T1000 (cell line): ENCODE data around the gene ICAM4.
"Not testable (repeated sequence)": the region's sequence is repeated elsewhere in the genome, so short reads cannot be mapped to it uniquely, and the experiment has no call there.

Experiments
- DNase-seq: peaks from one replicate; lab custom pipeline; 2025; ENCODE audit warnings: mixed read lengths; lab: John Stamatoyannopoulos, UW

ICAM4 gene

DNA sequence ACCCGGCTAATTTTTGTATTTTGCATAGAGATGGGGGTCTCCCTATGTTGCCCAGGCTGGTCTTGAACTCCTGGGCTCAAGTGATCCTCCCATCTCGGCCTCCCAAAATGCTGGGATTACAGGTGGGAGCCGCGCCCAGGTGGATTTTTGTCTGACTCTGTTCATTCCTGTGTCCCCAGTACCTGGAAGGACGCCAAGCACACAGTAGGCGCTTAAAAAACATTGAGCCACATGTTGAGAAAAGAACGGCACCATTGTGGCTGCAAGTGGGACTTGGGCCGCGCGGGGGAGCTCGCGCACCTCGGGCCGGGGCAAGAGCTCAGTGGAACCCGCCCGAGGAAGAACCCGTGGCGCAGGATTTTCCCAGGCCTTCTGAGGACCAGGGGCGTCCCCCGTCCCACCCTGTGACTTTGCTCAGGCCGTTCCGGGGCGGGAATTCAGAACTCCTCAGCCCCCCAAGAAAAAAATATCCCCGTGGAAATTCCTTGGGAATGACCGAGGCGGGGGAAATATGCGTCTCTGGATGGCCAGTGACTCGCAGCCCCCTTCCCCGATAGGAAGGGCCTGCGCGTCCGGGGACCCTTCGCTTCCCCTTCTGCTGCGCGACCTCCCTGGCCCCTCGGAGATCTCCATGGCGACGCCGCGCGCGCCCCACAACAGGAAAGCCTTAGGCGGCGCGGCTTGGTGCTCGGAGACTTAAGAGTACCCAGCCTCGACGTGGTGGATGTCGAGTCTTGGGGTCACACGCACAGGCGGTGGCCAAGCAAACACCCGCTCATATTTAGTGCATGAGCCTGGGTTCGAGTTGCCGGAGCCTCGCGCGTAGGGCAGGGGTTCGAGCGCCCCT, 17.2 kb upstream of the ICAM4 start:
- DNase-seq = peak; percentile 65

DNA sequence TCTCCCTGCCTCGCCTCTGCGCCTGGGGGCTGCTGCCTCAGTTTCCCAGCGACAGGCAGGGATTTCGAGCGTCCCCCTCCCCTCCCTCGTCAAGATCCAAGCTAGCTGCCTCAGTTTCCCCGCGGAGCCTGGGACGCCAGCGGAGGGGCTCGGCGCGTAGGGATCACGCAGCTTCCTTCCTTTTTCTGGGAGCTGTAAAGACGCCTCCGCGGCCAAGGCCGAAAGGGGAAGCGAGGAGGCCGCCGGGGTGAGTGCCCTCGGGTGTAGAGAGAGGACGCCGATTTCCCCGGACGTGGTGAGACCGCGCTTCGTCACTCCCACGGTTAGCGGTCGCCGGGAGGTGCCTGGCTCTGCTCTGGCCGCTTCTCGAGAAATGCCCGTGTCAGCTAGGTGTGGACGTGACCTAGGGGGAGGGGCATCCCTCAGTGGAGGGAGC, 16.6 kb upstream of the ICAM4 start:
- DNase-seq = no peak

DNA sequence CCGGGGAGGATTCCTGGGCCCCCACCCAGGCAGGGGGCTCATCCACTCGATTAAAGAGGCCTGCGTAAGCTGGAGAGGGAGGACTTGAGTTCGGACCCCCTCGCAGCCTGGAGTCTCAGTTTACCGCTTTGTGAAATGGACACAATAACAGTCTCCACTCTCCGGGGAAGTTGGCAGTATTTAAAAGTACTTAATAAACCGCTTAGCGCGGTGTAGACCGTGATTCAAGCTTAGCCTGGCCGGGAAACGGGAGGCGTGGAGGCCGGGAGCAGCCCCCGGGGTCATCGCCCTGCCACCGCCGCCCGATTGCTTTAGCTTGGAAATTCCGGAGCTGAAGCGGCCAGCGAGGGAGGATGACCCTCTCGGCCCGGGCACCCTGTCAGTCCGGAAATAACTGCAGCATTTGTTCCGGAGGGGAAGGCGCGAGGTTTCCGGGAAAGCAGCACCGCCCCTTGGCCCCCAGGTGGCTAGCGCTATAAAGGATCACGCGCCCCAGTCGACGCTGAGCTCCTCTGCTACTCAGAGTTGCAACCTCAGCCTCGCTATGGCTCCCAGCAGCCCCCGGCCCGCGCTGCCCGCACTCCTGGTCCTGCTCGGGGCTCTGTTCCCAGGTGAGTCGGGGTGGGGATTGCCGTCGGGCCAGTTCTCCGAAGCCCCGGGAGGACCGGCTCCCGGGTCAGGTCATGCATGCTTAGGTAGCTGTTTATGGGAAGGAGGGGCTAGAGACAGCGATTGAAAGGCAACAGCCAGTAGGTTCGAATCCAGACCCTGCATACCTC, 15.9 kb upstream of the ICAM4 start, which contains the start of gene ICAM1:
Gene ICAM1, plus strand, starts transcription at position 505 of the 779 bp plus-strand sequence. Its CDS starts 40 bp downstream, at position 545.
- DNase-seq = no peak

DNA sequence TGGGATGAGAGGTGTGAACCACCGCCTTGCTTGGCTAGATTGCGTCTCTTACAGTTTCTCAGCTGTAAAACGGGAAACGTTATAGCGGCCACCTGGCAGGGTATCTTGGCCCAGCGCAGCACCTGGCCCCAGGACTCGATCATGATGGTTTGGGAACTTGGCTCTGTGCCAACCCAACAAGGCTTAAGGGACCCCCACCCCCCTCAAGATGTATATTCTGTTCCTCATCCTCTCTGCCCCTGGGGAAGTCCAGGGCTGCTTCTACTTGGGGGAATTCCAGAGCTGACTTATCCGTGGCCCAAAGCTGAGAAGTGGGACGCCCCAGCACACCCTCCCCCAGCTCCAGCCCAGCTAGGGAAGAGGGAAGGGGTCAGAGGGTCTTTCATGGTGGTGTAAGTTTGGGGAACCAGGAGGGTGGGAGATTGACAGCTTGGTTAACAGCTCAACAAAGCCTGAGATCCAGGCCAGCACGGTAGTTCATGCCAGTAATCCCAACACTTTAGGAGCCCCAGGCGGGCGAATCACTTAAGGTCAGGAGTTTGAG, 15.1 kb upstream of the ICAM4 start:
- DNase-seq = no peak

DNA sequence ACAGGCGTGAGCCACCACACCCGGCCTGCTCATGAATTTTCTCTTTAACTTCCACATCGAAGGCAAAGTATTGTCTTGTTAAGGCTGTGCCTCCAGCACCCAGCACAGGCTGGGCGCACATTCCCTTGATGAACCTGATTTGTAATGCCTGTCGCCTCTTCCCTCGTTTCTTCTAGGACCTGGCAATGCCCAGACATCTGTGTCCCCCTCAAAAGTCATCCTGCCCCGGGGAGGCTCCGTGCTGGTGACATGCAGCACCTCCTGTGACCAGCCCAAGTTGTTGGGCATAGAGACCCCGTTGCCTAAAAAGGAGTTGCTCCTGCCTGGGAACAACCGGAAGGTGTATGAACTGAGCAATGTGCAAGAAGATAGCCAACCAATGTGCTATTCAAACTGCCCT, 12.2 kb upstream of the ICAM4 start:
- no peak for DNase-seq

DNA sequence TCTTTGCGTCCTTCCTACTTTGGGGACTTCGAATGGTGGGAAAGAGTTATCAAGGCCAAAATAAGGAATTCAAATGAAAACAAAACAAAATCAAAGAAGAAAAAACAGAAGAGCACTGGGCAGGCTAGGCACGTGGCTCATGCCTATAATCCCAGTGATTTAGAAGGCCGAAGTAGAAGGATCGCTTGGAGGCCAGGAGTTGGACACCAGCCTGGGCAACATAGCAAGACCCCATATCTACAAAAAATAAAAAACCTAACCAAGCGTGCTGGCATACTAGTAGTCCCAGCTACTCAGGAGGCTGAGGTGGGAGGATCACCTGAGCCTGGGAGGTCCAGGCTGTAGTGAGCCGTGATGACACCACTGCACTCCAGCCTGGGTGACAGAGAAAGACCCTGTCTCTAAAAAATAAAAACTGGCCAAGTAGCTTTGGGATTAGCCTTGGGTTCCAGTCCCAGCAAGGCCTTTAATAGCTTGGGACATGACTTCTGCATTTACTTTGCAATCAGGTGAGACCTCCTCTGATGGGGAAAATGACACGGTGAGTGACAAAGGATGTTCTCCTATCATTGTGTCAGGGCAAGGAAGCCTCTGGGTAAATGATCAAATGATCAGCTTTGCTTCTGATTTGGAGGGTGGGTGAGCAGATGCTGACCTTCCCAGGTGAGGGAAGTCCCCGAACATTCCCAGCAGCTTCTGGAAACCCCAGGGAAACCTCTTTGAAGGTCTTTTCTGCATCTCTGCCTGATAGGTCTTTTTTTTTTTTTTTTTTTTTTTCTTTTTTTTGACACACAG, 8.8 kb upstream of the ICAM4 start:
- DNase-seq = no peak

DNA sequence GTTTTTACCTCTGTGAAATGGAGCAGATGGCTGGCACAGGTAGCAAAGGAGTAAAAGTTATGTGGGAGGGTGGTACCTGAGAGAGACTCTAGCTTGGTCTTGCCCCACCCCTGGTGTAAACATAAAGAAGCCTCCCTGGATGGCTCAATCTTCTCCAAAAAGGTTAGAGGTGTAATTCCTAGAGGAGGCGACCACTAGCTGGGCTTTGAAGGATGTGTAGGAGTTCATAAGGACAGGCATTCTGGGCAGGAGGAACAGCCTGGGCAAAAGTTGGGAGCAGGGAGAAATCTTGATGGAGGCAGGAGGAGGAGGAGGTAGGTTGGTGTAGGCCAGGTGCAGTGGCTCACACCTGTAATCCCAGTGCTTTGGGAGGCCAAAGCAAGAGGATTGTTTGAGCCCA, 7.8 kb upstream of the ICAM4 start:
- DNase-seq = no peak

DNA sequence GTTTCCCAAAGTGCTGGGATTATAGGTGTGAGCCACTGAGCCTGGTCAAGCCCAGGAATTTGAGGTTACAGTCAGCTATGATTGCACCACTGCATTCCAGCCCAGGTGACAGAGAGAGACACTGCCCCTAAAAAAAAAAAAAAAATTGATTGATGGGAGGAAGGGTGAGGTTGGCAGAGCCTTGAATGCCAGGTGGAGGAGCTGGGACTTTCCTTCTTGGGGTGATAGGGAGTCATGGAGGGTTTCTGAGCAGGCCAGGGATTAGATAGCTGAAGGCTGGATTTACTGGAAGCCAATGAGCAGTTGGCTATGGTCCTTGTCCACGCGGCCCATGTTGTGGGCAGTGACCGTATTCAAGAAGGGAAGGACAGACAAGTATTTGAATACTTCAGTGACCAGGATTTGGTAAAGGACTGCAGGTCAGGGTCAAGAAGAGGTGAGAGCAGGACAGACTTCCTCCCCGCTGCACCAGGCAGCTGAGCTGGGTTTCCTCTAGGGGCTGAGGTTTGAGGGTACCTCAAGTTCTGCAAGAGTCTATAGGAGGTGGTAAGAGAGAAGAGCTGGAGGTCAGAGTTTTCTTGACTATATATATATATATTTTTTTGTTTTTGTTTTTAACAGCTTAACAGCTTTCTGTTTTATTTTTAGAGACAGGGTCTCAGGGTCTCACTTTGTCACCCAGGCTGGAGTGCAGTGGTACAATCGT, 6.9 kb upstream of the ICAM4 start:
- no peak for DNase-seq

DNA sequence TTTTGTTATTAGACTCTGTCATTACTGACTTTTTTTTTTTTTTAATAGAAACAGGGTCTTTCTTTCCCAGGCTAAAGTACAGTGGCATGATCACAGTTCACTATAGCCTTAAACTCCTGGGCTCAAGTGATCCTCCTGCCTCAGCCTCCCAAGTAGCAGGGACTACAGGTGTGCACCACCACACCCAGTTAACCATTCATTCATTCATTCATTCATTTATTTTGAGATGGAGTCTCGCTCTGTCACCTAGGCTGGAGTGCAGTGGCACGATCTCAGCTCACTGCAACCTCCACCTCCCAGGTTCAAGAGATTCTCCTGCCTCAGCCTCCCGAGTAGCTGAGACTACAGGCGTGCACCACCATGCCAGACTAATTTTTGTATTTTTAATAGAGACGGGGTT, 4.7 kb upstream of the ICAM4 start:
- not testable (repeated sequence) for DNase-seq

DNA sequence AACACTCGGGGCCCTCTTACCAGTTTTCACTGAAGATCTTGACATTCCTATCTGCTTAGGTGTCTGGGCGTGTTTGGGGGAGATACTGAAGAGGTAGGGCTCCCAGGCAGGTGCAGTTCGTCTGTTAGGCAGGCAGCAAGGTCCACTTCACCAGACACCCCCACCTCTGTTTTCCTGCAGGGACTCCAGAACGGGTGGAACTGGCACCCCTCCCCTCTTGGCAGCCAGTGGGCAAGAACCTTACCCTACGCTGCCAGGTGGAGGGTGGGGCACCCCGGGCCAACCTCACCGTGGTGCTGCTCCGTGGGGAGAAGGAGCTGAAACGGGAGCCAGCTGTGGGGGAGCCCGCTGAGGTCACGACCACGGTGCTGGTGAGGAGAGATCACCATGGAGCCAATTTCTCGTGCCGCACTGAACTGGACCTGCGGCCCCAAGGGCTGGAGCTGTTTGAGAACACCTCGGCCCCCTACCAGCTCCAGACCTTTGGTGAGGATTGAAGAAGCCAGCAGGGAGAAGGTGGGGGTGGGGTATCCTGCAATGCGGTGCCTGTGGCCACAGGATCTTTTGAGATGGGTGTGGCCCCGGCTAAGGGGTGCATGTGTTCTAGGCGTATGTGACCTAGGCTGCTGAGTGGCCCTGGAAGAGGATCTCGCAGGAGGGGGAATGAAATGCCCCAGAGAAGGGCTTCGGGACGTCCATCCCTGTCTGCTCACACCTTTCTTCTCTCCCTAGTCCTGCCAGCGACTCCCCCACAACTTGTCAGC, 3.3 kb upstream of the ICAM4 start:
- DNase-seq = no peak

DNA sequence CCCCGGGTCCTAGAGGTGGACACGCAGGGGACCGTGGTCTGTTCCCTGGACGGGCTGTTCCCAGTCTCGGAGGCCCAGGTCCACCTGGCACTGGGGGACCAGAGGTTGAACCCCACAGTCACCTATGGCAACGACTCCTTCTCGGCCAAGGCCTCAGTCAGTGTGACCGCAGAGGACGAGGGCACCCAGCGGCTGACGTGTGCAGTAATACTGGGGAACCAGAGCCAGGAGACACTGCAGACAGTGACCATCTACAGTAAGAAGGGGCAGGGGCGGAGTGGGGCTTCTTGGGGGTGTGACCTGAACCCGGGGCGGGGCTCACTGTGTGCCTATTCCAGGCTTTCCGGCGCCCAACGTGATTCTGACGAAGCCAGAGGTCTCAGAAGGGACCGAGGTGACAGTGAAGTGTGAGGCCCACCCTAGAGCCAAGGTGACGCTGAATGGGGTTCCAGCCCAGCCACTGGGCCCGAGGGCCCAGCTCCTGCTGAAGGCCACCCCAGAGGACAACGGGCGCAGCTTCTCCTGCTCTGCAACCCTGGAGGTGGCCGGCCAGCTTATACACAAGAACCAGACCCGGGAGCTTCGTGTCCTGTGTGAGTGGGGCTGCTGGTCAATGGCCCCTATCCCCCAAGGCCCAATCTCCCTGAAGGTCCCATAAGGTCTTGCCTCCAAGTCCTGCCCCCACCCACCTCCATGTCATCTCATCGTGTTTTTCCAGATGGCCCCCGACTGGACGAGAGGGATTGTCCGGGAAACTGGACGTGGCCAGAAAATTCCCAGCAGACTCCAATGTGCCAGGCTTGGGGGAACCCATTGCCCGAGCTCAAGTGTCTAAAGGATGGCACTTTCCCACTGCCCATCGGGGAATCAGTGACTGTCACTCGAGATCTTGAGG, 2.4 kb upstream of the ICAM4 start:
- no peak for DNase-seq

DNA sequence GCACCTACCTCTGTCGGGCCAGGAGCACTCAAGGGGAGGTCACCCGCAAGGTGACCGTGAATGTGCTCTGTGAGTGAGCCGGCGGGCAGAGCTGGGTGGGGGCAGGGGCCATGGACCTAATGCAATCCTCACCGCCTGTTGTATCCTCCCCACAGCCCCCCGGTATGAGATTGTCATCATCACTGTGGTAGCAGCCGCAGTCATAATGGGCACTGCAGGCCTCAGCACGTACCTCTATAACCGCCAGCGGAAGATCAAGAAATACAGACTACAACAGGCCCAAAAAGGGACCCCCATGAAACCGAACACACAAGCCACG, 1.8 kb upstream of the ICAM4 start:
- DNase-seq = no peak

DNA sequence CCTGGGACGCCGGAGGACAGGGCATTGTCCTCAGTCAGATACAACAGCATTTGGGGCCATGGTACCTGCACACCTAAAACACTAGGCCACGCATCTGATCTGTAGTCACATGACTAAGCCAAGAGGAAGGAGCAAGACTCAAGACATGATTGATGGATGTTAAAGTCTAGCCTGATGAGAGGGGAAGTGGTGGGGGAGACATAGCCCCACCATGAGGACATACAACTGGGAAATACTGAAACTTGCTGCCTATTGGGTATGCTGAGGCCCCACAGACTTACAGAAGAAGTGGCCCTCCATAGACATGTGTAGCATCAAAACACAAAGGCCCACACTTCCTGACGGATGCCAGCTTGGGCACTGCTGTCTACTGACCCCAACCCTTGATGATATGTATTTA, 1.4 kb upstream of the ICAM4 start:
- no peak for DNase-seq

DNA sequence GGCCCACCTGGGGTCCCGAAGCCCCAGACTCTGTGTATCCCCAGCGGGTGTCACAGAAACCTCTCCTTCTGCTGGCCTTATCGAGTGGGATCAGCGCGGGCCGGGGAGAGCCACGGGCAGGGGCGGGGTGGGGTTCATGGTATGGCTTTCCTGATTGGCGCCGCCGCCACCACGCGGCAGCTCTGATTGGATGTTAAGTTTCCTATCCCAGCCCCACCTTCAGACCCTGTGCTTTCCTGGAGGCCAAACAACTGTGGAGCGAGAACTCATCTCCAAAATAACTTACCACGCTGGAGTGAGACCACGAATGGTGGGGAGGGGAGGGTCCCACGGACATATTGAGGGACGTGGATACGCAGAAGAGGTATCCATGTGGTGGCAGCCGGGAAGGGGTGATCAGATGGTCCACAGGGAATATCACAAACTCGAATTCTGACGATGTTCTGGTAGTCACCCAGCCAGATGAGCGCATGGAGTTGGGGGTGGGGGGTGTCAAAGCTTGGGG, 2.0 kb downstream of the ICAM4 start:
- peak; percentile 29 for DNase-seq

DNA sequence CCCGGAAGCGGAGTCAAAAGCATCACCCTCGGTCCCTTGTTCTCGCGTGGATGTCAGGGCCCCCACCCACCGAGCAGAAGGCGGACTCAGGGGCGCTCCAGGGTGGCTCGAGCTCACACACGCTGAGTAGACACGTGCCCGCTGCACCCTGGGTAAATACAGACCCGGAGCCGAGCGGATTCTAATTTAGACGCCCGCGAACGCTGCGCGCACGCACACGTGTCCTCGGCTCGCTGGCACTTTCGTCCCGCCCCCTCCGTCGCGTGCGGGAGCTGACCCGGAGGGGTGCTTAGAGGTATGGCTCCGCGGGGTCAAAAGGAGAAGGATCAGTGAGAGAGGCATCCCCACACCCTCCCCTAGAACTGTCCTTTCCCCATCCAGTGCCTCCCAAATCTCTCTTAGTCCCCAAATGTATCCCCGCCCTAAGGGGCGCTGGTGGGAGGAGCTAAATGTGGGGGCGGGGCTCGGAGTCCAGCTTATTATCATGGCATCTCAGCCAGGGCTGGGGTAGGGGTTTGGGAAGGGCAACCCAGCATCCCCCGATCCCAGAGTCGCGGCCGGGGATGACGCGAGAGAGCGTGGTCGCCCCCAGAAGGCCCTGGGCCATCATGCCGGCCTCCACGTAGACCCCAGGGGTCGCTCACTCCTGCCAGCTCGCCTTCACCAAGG, 2.5 kb downstream of the ICAM4 start:
- no peak for DNase-seq

DNA sequence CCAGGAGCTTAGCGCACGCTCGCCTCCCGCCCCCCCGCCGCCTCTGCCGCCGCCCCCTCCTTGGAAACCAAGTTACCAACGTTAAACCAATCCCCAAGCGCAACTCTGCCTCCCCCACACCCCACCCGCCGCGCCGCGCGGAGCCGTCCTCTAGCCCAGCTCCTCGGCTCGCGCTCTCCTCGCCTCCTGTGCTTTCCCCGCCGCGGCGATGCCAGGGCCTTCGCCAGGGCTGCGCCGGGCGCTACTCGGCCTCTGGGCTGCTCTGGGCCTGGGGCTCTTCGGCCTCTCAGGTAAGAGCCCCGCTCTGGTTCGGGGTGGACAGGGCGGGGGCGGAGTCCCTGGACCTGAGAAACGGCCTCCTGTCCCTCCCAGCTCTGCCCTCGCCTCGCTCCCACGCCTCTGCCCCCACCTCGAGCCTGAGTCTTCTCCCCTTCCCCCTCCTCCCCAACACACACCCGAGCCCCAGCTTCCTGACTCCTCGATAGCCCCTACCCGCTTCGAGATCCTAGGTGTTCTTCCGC, 3.1 kb downstream of the ICAM4 start, which contains the start of gene ICAM5:
Gene ICAM5, plus strand, starts transcription at position 117 of the 521 bp plus-strand sequence. Its CDS starts 92 bp downstream, at position 209.
- no peak for DNase-seq

DNA sequence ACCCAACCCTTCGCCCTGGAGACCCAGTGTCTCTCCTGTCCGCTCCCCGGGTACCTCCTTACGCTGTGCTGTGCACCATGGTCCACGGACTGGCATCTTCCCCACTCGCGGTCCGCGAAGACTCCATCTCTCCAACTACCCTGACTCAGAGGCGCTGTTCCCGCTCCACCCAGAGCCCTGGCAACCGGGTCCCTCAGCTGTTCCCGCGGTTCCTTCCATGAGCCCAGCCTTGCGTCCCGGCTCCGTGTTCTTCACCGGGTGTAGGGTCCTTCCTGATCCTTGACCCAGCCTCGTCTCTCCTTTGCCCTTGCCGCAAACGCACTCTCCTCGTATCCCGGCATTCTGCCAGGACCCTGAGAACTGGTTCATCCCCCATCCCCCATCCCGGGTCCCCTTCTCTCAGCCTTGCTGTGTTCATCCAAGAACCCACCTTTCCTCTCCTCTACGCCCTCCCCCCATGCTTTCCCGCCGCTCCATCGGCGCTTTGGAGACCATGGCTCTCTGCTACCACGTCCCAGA, 3.7 kb downstream of the ICAM4 start:
- no peak for DNase-seq

DNA sequence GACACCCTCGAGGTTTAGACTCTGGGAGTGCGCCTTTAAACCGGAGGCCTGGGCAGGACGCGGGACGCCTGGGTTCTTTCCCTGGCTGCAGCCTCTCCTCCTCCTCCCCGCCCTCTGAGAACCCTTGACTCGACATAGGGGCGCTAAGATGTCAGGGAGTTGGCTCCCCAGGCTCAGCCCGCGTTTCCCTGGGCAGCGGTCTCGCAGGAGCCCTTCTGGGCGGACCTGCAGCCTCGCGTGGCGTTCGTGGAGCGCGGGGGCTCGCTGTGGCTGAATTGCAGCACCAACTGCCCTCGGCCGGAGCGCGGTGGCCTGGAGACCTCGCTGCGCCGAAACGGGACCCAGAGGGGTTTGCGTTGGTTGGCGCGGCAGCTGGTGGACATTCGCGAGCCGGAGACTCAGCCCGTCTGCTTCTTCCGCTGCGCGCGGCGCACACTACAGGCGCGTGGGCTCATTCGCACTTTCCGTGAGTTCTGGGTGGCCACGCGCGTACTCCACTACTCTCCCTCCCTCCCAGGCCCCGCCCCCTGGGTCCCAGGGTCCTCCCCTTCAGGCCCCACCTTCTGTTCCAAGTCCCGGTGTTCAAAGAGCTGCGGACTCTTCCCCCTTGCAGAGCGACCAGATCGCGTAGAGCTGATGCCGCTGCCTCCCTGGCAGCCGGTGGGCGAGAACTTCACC, 4.3 kb downstream of the ICAM4 start:
- peak; percentile 53 for DNase-seq
